ENCODE data around the gene CCT2. TPM values are rescaled to one million over a fixed set of nuclear protein-coding genes. Genes with fewer than 3 reads are reported as not detected.

CCT2 gene
- total and polyA plus RNA-seq, 10 of the 15 experiments (the other 5 are each of a cell fraction or from before 2014, with no cell fraction given) = 242 to 418 (median 348) TPM

GRCh38 chr12:69544087-69544486, 41.2 kb upstream of the CCT2 start (continued):
- TF ChIP-seq NKRF (conservative IDR thresholded peaks at IDR 0.05) (no peak), ZNF622 (IDR thresholded peaks at IDR 0.05) (no peak)

DNA sequence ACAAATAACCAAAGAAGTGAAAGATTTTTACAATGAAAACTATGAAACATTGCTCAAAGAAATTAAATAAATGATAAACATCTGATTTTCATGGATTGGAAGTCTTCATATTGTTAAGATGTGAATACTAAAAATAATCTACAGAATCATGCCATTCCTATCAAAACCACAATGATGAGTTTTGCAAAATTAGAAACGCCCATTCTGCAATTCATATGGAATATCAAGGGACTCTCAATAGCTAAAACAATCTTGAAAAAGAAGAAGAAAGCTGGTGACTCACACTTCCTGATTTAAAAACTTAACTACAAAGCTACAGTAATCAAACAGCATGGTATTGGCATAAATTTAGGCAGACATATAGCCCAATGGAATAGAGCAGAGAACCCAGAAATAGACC, 40.2 kb upstream of the CCT2 start:
- POLR2A ChIA-PET = interaction anchor here (0.8 kb wide), 1 partner anchor 13 kb away, joined by 4 read pairs; no protein-coding TSS in a partner anchor

More for the DNA sequence above, 40.2 kb upstream of the CCT2 start:
- CTCF ChIA-PET = no interaction called here
- Histone ChIP-seq H3K79me2 (ENCODE audit: control insufficient read depth, insufficient read depth, low read length) (no peaks in the 10 kb centered on the region), H3K9me3 (replicated peaks; ENCODE audit: control insufficient read depth, insufficient read depth, low read length) (peaks cover 2% of the 10 kb centered on the region), H3K4me3 (no peak overlapping the region), H3K36me3 (ENCODE audit: control insufficient read depth in 2 of 2, insufficient read depth in 2 of 2, low read length in 1 of 2) (peaks cover 0 to 2% of the 10 kb centered on the region in 2 experiments; a peak in 1 of 4 replicates), H3K4me2 (ENCODE audit: control insufficient read depth, insufficient read depth) (no peak overlapping the region), H3K27me3 (replicated peaks in 1 of 2; ENCODE audit: control insufficient read depth in 2 of 2, insufficient read depth in 2 of 2, low read length in 1 of 2) (no peaks in the 10 kb centered on the region), H3K27ac (ENCODE audit: control insufficient read depth, insufficient read depth) (no peak overlapping the region), H3K9ac (ENCODE audit: control insufficient read depth, insufficient read depth, low read length) (no peak overlapping the region), H3K4me1 (ENCODE audit: control insufficient read depth, insufficient read depth, low read length) (no peaks in the 10 kb centered on the region), H2AFZ (ENCODE audit: control insufficient read depth, low read depth, low read length) (no peak overlapping the region), H4K20me1 (ENCODE audit: control insufficient read depth, insufficient read depth) (no peaks in the 10 kb centered on the region)
- WGBS (ENCODE audit: insufficient coverage, insufficient replicate concordance, low lambda C conversion rate, missing lambda C conversion rate) = 100% methylated on average over 1 of the region's 1 CpG
- SMC1A ChIA-PET (ENCODE audit: uncharacterized antibody, unreplicated experiment) = no interaction called here
- RAD21 ChIA-PET (ENCODE audit: unreplicated experiment) = no interaction called here
- DNase-seq (ENCODE audit: low read depth, low spot score) (no peak), FAIRE-seq (no peak), ATAC-seq (no peak)
- no peak for TF ChIP-seq DPF2 (IDR thresholded peaks at IDR 0.05)
- TF ChIP-seq JUNB (IDR thresholded peaks at IDR 0.05) = no peak
- no peak for TF ChIP-seq ZBED1 (IDR thresholded peaks at IDR 0.05; ENCODE audit: borderline replicate concordance)
- TF ChIP-seq CHD1 (IDR thresholded peaks at IDR 0.05; ENCODE audit: low read depth, low read length) = no peak
- TF ChIP-seq YY1 (IDR thresholded peaks at IDR 0.05; ENCODE audit: low read depth, low read length) = no peak
- TF ChIP-seq JUND (IDR thresholded peaks at IDR 0.05; ENCODE audit: low read depth, low read length) = no peak
- no peak for TF ChIP-seq PKNOX1 (IDR thresholded peaks at IDR 0.05)
- no peak for TF ChIP-seq NRF1 (conservative IDR thresholded peaks at IDR 0.05; ENCODE audit: low read depth, low read length)
- TF ChIP-seq SREBF1 (IDR thresholded peaks at IDR 0.05; ENCODE audit: low read length) = no peak
- no peak for TF ChIP-seq NFIC (IDR thresholded peaks at IDR 0.05; ENCODE audit: low read depth, low read length)
- no peak for TF ChIP-seq ZSCAN29 (IDR thresholded peaks at IDR 0.05)
- no peak for TF ChIP-seq NR2C1 (IDR thresholded peaks at IDR 0.05)
- intact Hi-C loops (cut with micrococcal nuclease; ENCODE audit: unreplicated experiment) (no loop called here), in situ Hi-C loops (cut with MboI) (no loop called here)
- no TSS peak for BruUV-seq (replicated peaks)
